ENCODE measurements around the gene GABRB3.

Gene GABRB3

DNA sequence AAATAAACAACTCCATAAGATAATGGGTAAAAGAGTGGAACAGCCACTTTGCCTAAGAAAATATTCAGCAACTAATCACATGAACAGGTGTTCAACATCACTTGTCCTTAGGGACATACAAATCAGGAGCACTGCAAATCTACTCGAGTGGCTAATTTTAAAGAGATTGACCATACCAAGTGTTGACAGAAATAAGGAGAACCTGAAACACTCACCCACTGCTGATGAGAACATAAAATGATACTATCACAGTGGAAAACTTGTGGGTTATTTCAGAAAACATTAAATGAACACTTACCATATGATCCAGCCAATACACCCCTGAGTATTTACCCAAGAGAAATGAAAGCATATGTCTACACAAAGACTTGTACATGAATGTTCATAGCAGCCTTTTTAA, 70.5 kb downstream of the GABRB3 start:
- TF ChIP-seq, protein P1, sequence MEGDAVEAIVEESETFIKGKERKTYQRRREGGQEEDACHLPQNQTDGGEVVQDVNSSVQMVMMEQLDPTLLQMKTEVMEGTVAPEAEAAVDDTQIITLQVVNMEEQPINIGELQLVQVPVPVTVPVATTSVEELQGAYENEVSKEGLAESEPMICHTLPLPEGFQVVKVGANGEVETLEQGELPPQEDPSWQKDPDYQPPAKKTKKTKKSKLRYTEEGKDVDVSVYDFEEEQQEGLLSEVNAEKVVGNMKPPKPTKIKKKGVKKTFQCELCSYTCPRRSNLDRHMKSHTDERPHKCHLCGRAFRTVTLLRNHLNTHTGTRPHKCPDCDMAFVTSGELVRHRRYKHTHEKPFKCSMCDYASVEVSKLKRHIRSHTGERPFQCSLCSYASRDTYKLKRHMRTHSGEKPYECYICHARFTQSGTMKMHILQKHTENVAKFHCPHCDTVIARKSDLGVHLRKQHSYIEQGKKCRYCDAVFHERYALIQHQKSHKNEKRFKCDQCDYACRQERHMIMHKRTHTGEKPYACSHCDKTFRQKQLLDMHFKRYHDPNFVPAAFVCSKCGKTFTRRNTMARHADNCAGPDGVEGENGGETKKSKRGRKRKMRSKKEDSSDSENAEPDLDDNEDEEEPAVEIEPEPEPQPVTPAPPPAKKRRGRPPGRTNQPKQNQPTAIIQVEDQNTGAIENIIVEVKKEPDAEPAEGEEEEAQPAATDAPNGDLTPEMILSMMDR (IDR thresholded peaks at IDR 0.05), result no peak
- no peak overlapping the region for H3K27ac ChIP-seq
- H3K4me3 ChIP-seq, result no peak overlapping the region
- DNase-seq (ENCODE audit: low spot score), result no peak

DNA sequence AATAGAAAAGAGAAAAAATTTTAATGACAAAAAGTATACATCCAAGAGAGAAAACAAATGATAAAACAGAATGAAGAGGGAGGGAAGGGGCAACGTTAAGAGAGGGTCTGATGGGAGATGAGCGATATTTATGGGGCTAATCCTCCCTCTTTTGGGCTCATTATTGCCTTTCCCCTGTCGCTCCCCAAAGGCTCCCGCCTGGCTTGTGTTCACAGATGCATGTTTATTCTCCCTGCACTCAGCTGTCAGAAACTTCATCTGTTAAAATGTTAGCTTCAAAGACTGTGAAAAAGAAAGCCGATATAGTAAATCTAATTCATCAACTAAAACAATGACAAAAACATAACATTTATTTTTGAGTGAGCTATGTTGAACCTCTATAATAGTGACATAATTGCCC, 74.3 kb downstream of the GABRB3 start:
- Histone ChIP-seq H3K4me3 (no peak overlapping the region), H3K27ac (no peak overlapping the region)
- DNase-seq (ENCODE audit: low spot score), result no peak
- TF ChIP-seq, protein P1 (IDR thresholded peaks at IDR 0.05), result no peak

DNA sequence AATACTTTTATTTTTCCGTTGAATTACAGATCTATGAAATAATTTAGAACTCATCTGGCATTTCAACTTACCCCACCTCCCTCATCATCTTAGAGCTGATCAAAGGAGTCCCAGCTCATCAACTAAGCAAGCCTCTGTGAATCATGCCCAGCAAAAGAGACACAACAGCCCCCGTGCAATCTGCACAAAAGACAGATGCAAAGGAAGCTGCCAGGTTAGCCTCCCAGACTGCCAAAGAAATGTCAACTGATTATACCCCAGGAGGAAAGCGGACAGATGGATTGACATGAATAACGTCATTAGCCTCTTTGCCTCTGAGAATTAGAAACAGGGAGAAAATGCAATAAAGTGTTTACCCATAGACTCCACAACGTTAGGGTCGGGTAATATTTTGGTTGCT, 75.0 kb downstream of the GABRB3 start:
- TF ChIP-seq, protein P1 (IDR thresholded peaks at IDR 0.05), result no peak
- DNase-seq (ENCODE audit: low spot score), result no peak
- H3K27ac ChIP-seq, result no peak overlapping the region
- no peak overlapping the region for H3K4me3 ChIP-seq

DNA sequence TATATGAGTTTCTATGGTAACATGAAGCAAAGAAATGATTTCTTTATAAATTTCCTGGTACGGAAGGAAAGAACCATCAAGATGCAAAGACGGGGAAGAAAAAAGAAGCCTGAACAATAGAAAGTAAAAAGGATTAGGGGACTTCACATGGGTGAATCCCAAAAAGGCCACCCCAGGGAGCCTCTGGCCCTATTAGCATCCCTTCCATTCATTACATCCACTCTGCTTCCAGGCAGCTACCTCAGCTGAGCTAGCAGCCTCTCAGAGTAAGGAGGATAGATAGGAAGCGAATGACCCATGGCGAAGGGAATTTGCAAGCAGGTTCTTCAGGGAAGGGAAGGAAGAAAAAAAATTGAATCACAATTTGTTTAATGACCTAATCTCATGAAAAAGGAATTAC, 81.6 kb downstream of the GABRB3 start:
- no peak for DNase-seq (ENCODE audit: low spot score)
- TF ChIP-seq, protein P1 (IDR thresholded peaks at IDR 0.05), result no peak
- no peak overlapping the region for H3K4me3 ChIP-seq
- no peak overlapping the region for H3K27ac ChIP-seq

- TF ChIP-seq, protein P1 (IDR thresholded peaks at IDR 0.05), result no peak
- Histone ChIP-seq H3K4me3 (no peak overlapping the region), H3K27ac (no peak overlapping the region)
- no peak for DNase-seq (ENCODE audit: low spot score)
These were observed 82.1 kb downstream of the GABRB3 start for GRCh38 chr15:26690778-26691177.

GRCh38 chr15:26689462-26689861, 83.4 kb downstream of the GABRB3 start:
- H3K4me3 ChIP-seq, result no peak overlapping the region
- TF ChIP-seq, protein P1 (IDR thresholded peaks at IDR 0.05), result no peak
- DNase-seq (ENCODE audit: low spot score), result no peak

DNA sequence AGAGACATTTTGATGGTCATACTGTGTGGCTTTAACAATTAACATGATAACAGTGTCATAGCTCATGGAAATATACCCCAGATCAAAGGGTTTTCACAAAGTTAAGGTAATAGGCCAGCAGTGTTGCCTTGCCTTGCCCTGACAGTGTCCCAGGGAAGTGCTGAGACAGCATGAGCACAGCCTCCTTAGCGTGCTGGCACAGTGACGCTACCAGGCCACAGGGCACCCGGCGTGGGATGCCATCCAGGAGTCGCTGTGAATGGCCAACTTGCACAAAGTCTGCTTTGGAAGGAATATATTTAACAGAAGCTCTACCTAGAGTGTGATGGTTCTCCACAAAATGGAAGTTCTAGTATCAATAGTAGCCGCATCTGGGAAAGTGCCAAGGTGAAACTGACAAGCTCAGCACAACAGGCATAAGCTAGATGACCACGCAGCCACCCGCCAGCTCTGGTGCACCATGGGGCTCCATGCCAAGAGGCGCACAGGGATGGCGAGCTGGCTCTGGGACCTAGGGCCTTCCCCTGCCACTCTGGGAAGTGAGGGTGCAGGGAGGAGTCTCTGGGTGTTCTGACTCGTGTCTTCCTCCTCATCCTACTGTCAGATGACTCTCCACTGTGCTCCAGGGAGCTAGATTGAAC, 86.2 kb downstream of the GABRB3 start:
- no peak overlapping the region for H3K27ac ChIP-seq
- no peak for DNase-seq (ENCODE audit: low spot score)
- no peak overlapping the region for H3K4me3 ChIP-seq
- TF ChIP-seq, protein P1 (IDR thresholded peaks at IDR 0.05), result no peak

More at GRCh38 chr15:26689462-26689861, 83.4 kb downstream of the GABRB3 start:
- no peak overlapping the region for H3K27ac ChIP-seq

All from coronary artery (tissue), 2 donors.